ENCODE results near the gene RABGAP1L.

DNA sequence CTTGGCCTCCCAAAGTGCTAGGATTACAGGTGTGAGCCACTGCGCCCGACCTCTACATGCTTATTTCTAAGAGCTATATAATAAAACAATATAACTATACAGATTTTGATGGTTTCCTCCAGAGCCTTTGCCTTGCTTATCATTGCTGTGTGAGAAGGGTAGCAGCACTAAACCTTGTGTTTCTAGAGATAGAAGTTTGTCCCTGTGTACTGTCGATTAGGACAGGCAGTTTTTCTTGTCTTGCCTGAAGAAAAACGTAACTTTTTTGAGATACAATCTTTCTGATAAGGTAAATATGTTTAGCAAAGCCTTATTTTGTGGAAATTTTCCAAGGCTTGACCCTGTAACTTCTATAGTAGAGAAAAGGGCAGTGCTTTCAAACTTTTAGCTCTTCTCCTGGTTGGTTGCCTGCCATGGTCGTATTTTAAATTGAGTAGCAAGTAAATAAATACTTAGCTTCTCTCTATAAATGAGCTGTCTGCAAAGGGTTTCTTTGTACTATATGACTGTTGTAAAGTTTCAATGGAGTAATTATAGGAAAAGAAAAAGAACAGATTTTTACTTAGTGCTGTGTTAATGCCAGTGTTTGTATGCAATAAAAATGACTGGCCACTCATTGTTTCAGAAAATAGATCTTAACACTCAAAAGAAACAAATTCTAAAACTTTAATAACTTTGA is 754.0 kb downstream of the RABGAP1L start:
- TF ChIP-seq, protein P1, sequence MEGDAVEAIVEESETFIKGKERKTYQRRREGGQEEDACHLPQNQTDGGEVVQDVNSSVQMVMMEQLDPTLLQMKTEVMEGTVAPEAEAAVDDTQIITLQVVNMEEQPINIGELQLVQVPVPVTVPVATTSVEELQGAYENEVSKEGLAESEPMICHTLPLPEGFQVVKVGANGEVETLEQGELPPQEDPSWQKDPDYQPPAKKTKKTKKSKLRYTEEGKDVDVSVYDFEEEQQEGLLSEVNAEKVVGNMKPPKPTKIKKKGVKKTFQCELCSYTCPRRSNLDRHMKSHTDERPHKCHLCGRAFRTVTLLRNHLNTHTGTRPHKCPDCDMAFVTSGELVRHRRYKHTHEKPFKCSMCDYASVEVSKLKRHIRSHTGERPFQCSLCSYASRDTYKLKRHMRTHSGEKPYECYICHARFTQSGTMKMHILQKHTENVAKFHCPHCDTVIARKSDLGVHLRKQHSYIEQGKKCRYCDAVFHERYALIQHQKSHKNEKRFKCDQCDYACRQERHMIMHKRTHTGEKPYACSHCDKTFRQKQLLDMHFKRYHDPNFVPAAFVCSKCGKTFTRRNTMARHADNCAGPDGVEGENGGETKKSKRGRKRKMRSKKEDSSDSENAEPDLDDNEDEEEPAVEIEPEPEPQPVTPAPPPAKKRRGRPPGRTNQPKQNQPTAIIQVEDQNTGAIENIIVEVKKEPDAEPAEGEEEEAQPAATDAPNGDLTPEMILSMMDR (optimal IDR thresholded peaks at IDR 0.05 in 1 of 3, IDR thresholded peaks at IDR 0.05 in 1 of 3, conservative IDR thresholded peaks at IDR 0.05 in 1 of 3; ENCODE audit: extremely low read depth in 1 of 3, insufficient read depth in 2 of 3, low read length in 3 of 3) = no peak
- no peak for TF ChIP-seq EZH2 (IDR thresholded peaks at IDR 0.05; ENCODE audit: low read length)

All from keratinocyte (primary cell).